Lung (tissue), 12 donors: ENCODE measurements around the gene MINK1. TPM values are rescaled to one million over a fixed set of nuclear protein-coding genes. Genes with fewer than 3 reads are reported as not detected.

Source experiments
- ATAC-seq: fragments of 200-7000 bp; cut with Tn5 transposase; one replicate; pipeline ENCODE4 v1.9.1; 2020; ENCODE audit warnings: moderate number of reproducible peaks; ENCODE audit not compliant: insufficient read depth, low FRiP score
- DNase-seq, 3 donors: peaks; one replicate each; pipeline ENCODE4 v3.0.0-alpha.2; 2013 to 2017
- H3K27ac ChIP-seq, 2 donors: one replicate each; pipeline ENCODE4 v1.5.1; 2013; ENCODE audit warnings: mild to moderate bottlenecking in 2 of 2, moderate library complexity in 2 of 2, control low read depth in 1 of 2, inconsistent platforms in 1 of 2, low read depth in 1 of 2, low read length in 1 of 2
- H3K27me3 ChIP-seq, 3 donors: one replicate each; pipeline ENCODE4 v1.5.1; 2013; ENCODE audit warnings: low read length in 2 of 3; ENCODE audit not compliant: control insufficient read depth in 3 of 3, insufficient read depth in 3 of 3
- H3K36me3 ChIP-seq, 4 donors: one replicate each; pipeline ENCODE4 v1.5.1; 2013; ENCODE audit warnings: low read length in 4 of 4, mild to moderate bottlenecking in 1 of 4, moderate library complexity in 1 of 4; ENCODE audit not compliant: control insufficient read depth in 4 of 4, insufficient read depth in 4 of 4
- H3K4me1 ChIP-seq, 5 donors: one replicate each; pipeline ENCODE4 v1.5.1; 2013; ENCODE audit warnings: low read length in 5 of 5, mild to moderate bottlenecking in 2 of 5, moderate library complexity in 1 of 5; ENCODE audit not compliant: control insufficient read depth in 5 of 5, insufficient read depth in 5 of 5
- H3K4me3 ChIP-seq: one replicate; pipeline ENCODE4 v1.5.1; 2013; ENCODE audit warnings: mild to moderate bottlenecking, control low read depth, moderate library complexity
- H3K9ac ChIP-seq, 2 donors: one replicate each; pipeline ENCODE4 v1.5.1; 2013; ENCODE audit warnings: low read length in 2 of 2, control low read depth in 1 of 2; ENCODE audit not compliant: insufficient read depth in 1 of 2
- H3K9me3 ChIP-seq, 4 donors: one replicate each; pipeline ENCODE4 v1.5.1; 2013; ENCODE audit warnings: low read length in 3 of 4, mild to moderate bottlenecking in 1 of 4, moderate library complexity in 1 of 4; ENCODE audit not compliant: control insufficient read depth in 4 of 4, insufficient read depth in 3 of 4
- WGBS, 2 donors: extraction: QIAGEN DNeasy Blood & Tissue Kit; methylation state at CpG; one replicate each; pipeline ENCODE4 v1.1.7; 2013; 5-methylcytosine and 5-hydroxymethylcytosine counted together
- polyA plus RNA-seq, 2 donors: library from polyadenylated mRNA; stranded (reverse); fragments of 200-250 nt; gene quantifications; one replicate each; pipeline ENCODE4 v1.2.1, GENCODE V29; 2013
- total RNA-seq, 2 donors: library from RNA; depleted of rRNA in 1 of 2; stranded (reverse); fragments of >200 nt in 1 of 2; gene quantifications; one replicate each; pipeline ENCODE4 v1.2.1, GENCODE V29; 2014 to 2021
- TF ChIP-seq, protein P1 (sequence below): IDR thresholded peaks from 2 replicates; pipeline ENCODE4 v1.5.1; 2012; ENCODE audit warnings: mild to moderate bottlenecking; ENCODE audit errors: control extremely low read depth, extremely low read depth
- donor health status: control.
- donor health status: control.
- donor health status: Bipolar disorder and iron deficiency.
- donor health status: healthy.
- donor health status: DM: yes; HTN: yes; CAD: no.

The MINK1 gene
- total and polyA plus RNA-seq, 4 donors, result 36.5 to 95.4 (median 51.0) TPM

DNA sequence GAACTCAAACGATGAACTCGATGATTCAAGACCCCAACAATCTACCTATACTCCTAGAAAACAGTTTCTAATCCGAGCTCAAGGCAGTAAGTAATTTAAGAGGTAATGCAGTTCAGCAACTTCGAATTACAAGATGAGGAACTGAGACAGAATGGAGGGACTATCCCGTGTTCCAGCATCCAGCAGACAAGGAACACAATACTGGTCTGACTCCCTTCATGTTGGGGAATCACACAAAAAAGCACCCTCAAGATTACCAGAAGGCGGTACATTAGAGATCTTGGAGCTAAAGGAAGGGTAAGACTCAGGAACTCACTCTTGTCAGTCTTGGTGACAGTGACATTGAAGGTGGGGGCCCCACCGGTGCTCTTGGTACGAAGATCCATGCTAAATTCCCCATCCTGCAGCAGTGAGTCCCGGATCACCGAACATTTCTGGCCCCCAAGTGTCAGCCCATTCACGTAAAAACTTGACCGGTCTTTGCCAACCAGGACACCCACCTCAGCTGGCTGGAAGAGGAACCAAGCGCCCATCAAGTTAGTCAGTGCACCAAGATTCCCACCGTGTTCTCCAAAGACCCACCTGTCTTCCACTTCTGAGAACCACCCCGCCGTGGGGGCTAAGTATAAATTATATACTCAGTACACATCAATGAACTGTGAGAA is 113.3 kb downstream of the MINK1 start:
- DNase-seq (no peak), ATAC-seq (no peak)
- no peaks in the 10 kb centered on the region for H3K27me3 ChIP-seq
- peak overlapping the region in 1 of 2 donors; percentile 11 for H3K9ac ChIP-seq
- peaks cover 12 to 32% (median 27%) of the 10 kb centered on the region in 4 donors for H3K36me3 ChIP-seq
- H3K9me3 ChIP-seq, result no peaks in the 10 kb centered on the region
- H3K4me1 ChIP-seq, result peaks cover 2 to 28% (median 14%) of the 10 kb centered on the region in 5 donors
- peak overlapping the region; percentile 67 for H3K4me3 ChIP-seq
- H3K27ac ChIP-seq, result peak overlapping the region; percentile 38 to 73
- WGBS, 2 donors, result 23% methylated on average over 16 of the region's 16 CpGs
- TF ChIP-seq, protein P1, sequence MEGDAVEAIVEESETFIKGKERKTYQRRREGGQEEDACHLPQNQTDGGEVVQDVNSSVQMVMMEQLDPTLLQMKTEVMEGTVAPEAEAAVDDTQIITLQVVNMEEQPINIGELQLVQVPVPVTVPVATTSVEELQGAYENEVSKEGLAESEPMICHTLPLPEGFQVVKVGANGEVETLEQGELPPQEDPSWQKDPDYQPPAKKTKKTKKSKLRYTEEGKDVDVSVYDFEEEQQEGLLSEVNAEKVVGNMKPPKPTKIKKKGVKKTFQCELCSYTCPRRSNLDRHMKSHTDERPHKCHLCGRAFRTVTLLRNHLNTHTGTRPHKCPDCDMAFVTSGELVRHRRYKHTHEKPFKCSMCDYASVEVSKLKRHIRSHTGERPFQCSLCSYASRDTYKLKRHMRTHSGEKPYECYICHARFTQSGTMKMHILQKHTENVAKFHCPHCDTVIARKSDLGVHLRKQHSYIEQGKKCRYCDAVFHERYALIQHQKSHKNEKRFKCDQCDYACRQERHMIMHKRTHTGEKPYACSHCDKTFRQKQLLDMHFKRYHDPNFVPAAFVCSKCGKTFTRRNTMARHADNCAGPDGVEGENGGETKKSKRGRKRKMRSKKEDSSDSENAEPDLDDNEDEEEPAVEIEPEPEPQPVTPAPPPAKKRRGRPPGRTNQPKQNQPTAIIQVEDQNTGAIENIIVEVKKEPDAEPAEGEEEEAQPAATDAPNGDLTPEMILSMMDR, result no peak

DNA sequence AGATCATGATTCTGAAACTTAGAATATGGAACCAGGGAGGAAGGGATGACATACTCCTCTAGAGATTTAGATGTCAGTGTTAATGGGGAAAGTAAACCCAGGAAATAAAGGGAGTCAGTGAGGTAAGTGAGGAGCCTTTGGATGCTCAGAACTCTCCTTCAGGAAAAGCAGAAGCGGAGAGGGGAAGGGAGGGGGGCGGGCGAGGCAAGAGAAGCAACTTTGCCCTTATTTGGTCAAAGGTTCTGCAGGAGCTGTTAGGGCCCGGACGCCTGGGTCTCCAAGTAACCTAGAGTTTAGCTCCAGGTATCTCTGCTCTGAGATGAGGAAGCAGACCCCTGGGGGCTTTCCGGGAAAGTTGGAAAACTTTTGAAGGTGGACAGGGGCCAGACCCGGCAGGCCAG is 113.9 kb downstream of the MINK1 start:
- TF ChIP-seq, protein P1, result no peak
- Histone ChIP-seq H3K27ac (peak overlapping the region; percentile 73 to 87), H3K9ac (peak overlapping the region in 1 of 2 donors; percentile 11), H3K9me3 (no peaks in the 10 kb centered on the region), H3K4me3 (peak overlapping the region; percentile 67), H3K4me1 (peaks cover 2 to 26% (median 17%) of the 10 kb centered on the region in 5 donors), H3K27me3 (no peaks in the 10 kb centered on the region), H3K36me3 (peaks cover 12 to 32% (median 27%) of the 10 kb centered on the region in 4 donors)
- ATAC-seq, result no peak
- 0 to 1% methylated on average over 7 of the region's 7 CpGs for WGBS, 2 donors
- DNase-seq, result peak in 2 of 3 donors; percentile 10 to 11

Other genes starting within 250 kb of the MINK1 start
- 10 to 100 TPM; 10.9 to 18.1 TPM for gene SMTNL2, start 248.8 kb upstream of the MINK1 start, total RNA-seq
- 1 to 10 TPM; 1.5 to 3.0 TPM for gene SMTNL2, start 248.8 kb upstream of the MINK1 start, polyA plus RNA-seq
- 10 to 100 TPM in 1 of 2 donors, 1 to 10 TPM in 1; 7.5 to 14.0 TPM for gene ALOX15, start 191.7 kb upstream of the MINK1 start, total RNA-seq
- gene ALOX15, start 191.7 kb upstream of the MINK1 start, polyA plus RNA-seq, result 1 to 10 TPM; 3.3 to 3.8 TPM
- 10 to 100 TPM; 26.6 to 53.9 TPM for gene PELP1, start 129.2 kb upstream of the MINK1 start, total RNA-seq
- 10 to 100 TPM; 21.0 to 28.6 TPM for gene PELP1, start 129.2 kb upstream of the MINK1 start, polyA plus RNA-seq
- 100 to 1,000 TPM in 1 of 2 donors, 10 to 100 TPM in 1; 27.2 to 186 TPM for gene ARRB2, start 122.7 kb upstream of the MINK1 start, total RNA-seq
- 100 to 1,000 TPM in 1 of 2 donors, 10 to 100 TPM in 1; 98.5 to 222 TPM for gene ARRB2, start 122.7 kb upstream of the MINK1 start, polyA plus RNA-seq
- 10 to 100 TPM; 14.3 to 27.3 TPM for gene MED11, start 101.9 kb upstream of the MINK1 start, total RNA-seq
- gene MED11, start 101.9 kb upstream of the MINK1 start, polyA plus RNA-seq, result 10 to 100 TPM; 31.4 to 48.5 TPM
- gene ZMYND15, start 93.5 kb upstream of the MINK1 start, total RNA-seq, result 1 to 10 TPM; 2.3 to 9.0 TPM
- 1 to 10 TPM; 6.6 to 9.7 TPM for gene ZMYND15, start 93.5 kb upstream of the MINK1 start, polyA plus RNA-seq
- 100 to 1,000 TPM in 1 of 2 donors, 10 to 100 TPM in 1; 32.7 to 139 TPM for gene CXCL16, start 93.4 kb upstream of the MINK1 start, total RNA-seq
- 100 to 1,000 TPM in 1 of 2 donors, 10 to 100 TPM in 1; 82.3 to 252 TPM for gene CXCL16, start 93.4 kb upstream of the MINK1 start, polyA plus RNA-seq
- not detected for gene TM4SF5, start 61.5 kb upstream of the MINK1 start, total RNA-seq
- not detected for gene TM4SF5, start 61.5 kb upstream of the MINK1 start, polyA plus RNA-seq
- gene VMO1, start 47.0 kb upstream of the MINK1 start, total RNA-seq, result 10 to 100 TPM in 1 of 2 donors, 1 to 10 TPM in 1; 2.1 to 14.0 TPM
- gene VMO1, start 47.0 kb upstream of the MINK1 start, polyA plus RNA-seq, result 10 to 100 TPM; 21.3 to 21.8 TPM
- under 1 TPM in 1 of 2 donors, not detected in 1; 0.34 TPM for gene GLTPD2, start 44.4 kb upstream of the MINK1 start, total RNA-seq
- under 1 TPM in 1 of 2 donors, not detected in 1; 0.41 TPM for gene GLTPD2, start 44.4 kb upstream of the MINK1 start, polyA plus RNA-seq
- 100 to 1,000 TPM in 1 of 2 donors, 10 to 100 TPM in 1; 63.7 to 141 TPM for gene PSMB6, start 37.2 kb upstream of the MINK1 start, total RNA-seq
- 100 to 1,000 TPM; 172 to 237 TPM for gene PSMB6, start 37.2 kb upstream of the MINK1 start, polyA plus RNA-seq
- 10 to 100 TPM; 27.1 to 42.3 TPM for gene PLD2, start 26.2 kb upstream of the MINK1 start, total RNA-seq
- 10 to 100 TPM; 18.0 to 22.4 TPM for gene PLD2, start 26.2 kb upstream of the MINK1 start, polyA plus RNA-seq
- 1 to 10 TPM; 2.8 to 4.5 TPM for gene C17orf107, start 66.2 kb downstream of the MINK1 start, total RNA-seq
- 1 to 10 TPM; 1.3 to 2.7 TPM for gene C17orf107, start 66.2 kb downstream of the MINK1 start, polyA plus RNA-seq
- 1 to 10 TPM in 1 of 2 donors, under 1 TPM in 1; 0.77 to 1.2 TPM for gene CHRNE, start 69.8 kb downstream of the MINK1 start, total RNA-seq
- gene CHRNE, start 69.8 kb downstream of the MINK1 start, polyA plus RNA-seq, result 1 to 10 TPM in 1 of 2 donors, under 1 TPM in 1; 0.61 to 2.3 TPM
- under 1 TPM; 0.18 to 0.94 TPM for gene GP1BA, start 98.9 kb downstream of the MINK1 start, total RNA-seq
- gene GP1BA, start 98.9 kb downstream of the MINK1 start, polyA plus RNA-seq, result 1 to 10 TPM in 1 of 2 donors, under 1 TPM in 1; 0.26 to 1.4 TPM
- 10 to 100 TPM; 34.8 to 65.8 TPM for gene SLC25A11, start 106.7 kb downstream of the MINK1 start, total RNA-seq
- gene SLC25A11, start 106.7 kb downstream of the MINK1 start, polyA plus RNA-seq, result 10 to 100 TPM; 42.5 to 72.1 TPM
- 100 to 1,000 TPM in 1 of 2 donors, 10 to 100 TPM in 1; 30.8 to 107 TPM for gene RNF167, start 106.9 kb downstream of the MINK1 start, total RNA-seq
- 100 to 1,000 TPM in 1 of 2 donors, 10 to 100 TPM in 1; 86.7 to 142 TPM for gene RNF167, start 106.9 kb downstream of the MINK1 start, polyA plus RNA-seq
- gene PFN1, start 115.2 kb downstream of the MINK1 start, total RNA-seq, result 100 to 1,000 TPM; 461 to 827 TPM
- 1,000 to 10,000 TPM in 1 of 2 donors, 100 to 1,000 TPM in 1; 671 to 2,264 TPM for gene PFN1, start 115.2 kb downstream of the MINK1 start, polyA plus RNA-seq
- gene ENO3, start 117.8 kb downstream of the MINK1 start, total RNA-seq, result 10 to 100 TPM in 1 of 2 donors, 1 to 10 TPM in 1; 3.3 to 10.7 TPM
- 1 to 10 TPM; 7.2 to 9.3 TPM for gene ENO3, start 117.8 kb downstream of the MINK1 start, polyA plus RNA-seq
- 10 to 100 TPM; 63.8 to 75.4 TPM for gene SPAG7, start 134.5 kb downstream of the MINK1 start, total RNA-seq
- 100 to 1,000 TPM in 1 of 2 donors, 10 to 100 TPM in 1; 76.2 to 101 TPM for gene SPAG7, start 134.5 kb downstream of the MINK1 start, polyA plus RNA-seq
- gene CAMTA2, start 154.3 kb downstream of the MINK1 start, total RNA-seq, result 10 to 100 TPM; 15.0 to 53.4 TPM
- 10 to 100 TPM; 45.8 to 66.3 TPM for gene CAMTA2, start 154.3 kb downstream of the MINK1 start, polyA plus RNA-seq
- gene INCA1, start 164.2 kb downstream of the MINK1 start, total RNA-seq, result 1 to 10 TPM; 1.9 to 2.0 TPM
- gene INCA1, start 164.2 kb downstream of the MINK1 start, polyA plus RNA-seq, result 1 to 10 TPM in 1 of 2 donors, under 1 TPM in 1; 0.89 to 3.4 TPM
- 100 to 1,000 TPM in 1 of 2 donors, 10 to 100 TPM in 1; 48.0 to 190 TPM for gene KIF1C, start 164.6 kb downstream of the MINK1 start, total RNA-seq
- 10 to 100 TPM; 61.8 to 89.8 TPM for gene KIF1C, start 164.6 kb downstream of the MINK1 start, polyA plus RNA-seq
- 1 to 10 TPM in 1 of 2 donors, under 1 TPM in 1; 0.54 to 1.3 TPM for gene SLC52A1, start 202.1 kb downstream of the MINK1 start, total RNA-seq
- gene SLC52A1, start 202.1 kb downstream of the MINK1 start, polyA plus RNA-seq, result under 1 TPM; 0.47 to 0.71 TPM
- 1 to 10 TPM; 4.8 to 7.3 TPM for gene ZFP3, start 245.1 kb downstream of the MINK1 start, total RNA-seq
- gene ZFP3, start 245.1 kb downstream of the MINK1 start, polyA plus RNA-seq, result 1 to 10 TPM; 2.3 to 2.6 TPM